A673 (cell line): Measurements from ENCODE around the gene PCLO. TPM values are rescaled to one million over a fixed set of nuclear protein-coding genes. Genes with fewer than 3 reads are reported as not detected.

Experiments used
- BruUV-seq: library from RNA; stranded (reverse); fragments of 400-500 nt; replicated peaks from 2 replicates; lab custom pipeline; 2021; lab: Mats Ljungman, UMichigan
- CTCF ChIA-PET: fragments of 300-600 bp; sonication (Branson Sonifier 250); formaldehyde crosslinking; loops from one replicate; lab custom pipeline; 2022; ENCODE audit warnings: antibody characterized with exemption; lab: Charles Lee
- POLR2A ChIA-PET: fragments of 300-600 bp; sonication (Branson Sonifier 250); formaldehyde crosslinking; loops from one replicate; lab custom pipeline; 2022; ENCODE audit warnings: antibody characterized with exemption; ENCODE audit not compliant: low non-redundant PET; lab: Charles Lee
- DNase-seq: peaks from one replicate; pipeline ENCODE4 v3.0.0-alpha.2; 2015; ENCODE audit warnings: low spot score
- H3K27ac ChIP-seq: fragments of 200-600 bp; sonication (generic); 2 replicates; pipeline ENCODE4 v1.5.1; 2016; ENCODE audit warnings: mixed run types, low read depth, mild to moderate bottlenecking, mixed read lengths, antibody characterized with exemption, low read length; ENCODE audit not compliant: poor library complexity, severe bottlenecking
- H3K27me3 ChIP-seq: fragments of 200-600 bp; sonication (generic); replicated peaks from 2 replicates; pipeline ENCODE4 v1.6.1; 2017; ENCODE audit warnings: mixed run types, low read depth, mild to moderate bottlenecking, mixed read lengths, antibody characterized with exemption, low read length; ENCODE audit not compliant: insufficient read depth, poor library complexity
- H3K36me3 ChIP-seq: fragments of 200-600 bp; sonication (generic); 2 replicates; pipeline ENCODE4 v1.6.1; 2016; ENCODE audit warnings: mixed run types, mild to moderate bottlenecking, mixed read lengths, antibody characterized with exemption, low read length; ENCODE audit not compliant: insufficient read depth, poor library complexity, severe bottlenecking
- H3K4me1 ChIP-seq: fragments of 200-600 bp; sonication (generic); 2 replicates; pipeline ENCODE4 v1.6.1; 2017; ENCODE audit warnings: mixed run types, mild to moderate bottlenecking, mixed read lengths, antibody characterized with exemption, low read length; ENCODE audit not compliant: insufficient read depth, poor library complexity, severe bottlenecking
- H3K4me3 ChIP-seq: fragments of 200-600 bp; sonication (generic); 2 replicates; pipeline ENCODE4 v1.5.1; 2016; ENCODE audit warnings: low read depth, mixed run types, mild to moderate bottlenecking, mixed read lengths, low read length; ENCODE audit not compliant: poor library complexity, severe bottlenecking
- H3K9me3 ChIP-seq: fragments of 200-600 bp; sonication (generic); 2 replicates; pipeline ENCODE4 v1.6.1; 2016; ENCODE audit warnings: mixed run types, low read depth, mild to moderate bottlenecking, mixed read lengths, antibody characterized with exemption, low read length; ENCODE audit not compliant: poor library complexity, severe bottlenecking
- EZH2 ChIP-seq: fragments of 200-600 bp; sonication (generic); IDR thresholded peaks from 2 replicates; pipeline ENCODE4 v1.6.1; 2017; ENCODE audit warnings: borderline replicate concordance, low read depth, mild to moderate bottlenecking, mixed read lengths, antibody characterized with exemption, low read length; ENCODE audit not compliant: poor library complexity, severe bottlenecking
- intact Hi-C: fragments of 100-400 bp; cut with micrococcal nuclease; formaldehyde crosslinking; loops from one replicate; pipeline ENCODE4 v1.10.0; 2022; ENCODE audit not compliant: unreplicated experiment
- total RNA-seq: library from RNA; stranded (reverse); gene quantifications from 2 replicates; pipeline ENCODE4 v1.2.3, GENCODE V29; 2021
- TF ChIP-seq, protein P1 (sequence below): fragments of 300-800, 200-600 bp; sonication (generic); conservative IDR thresholded peaks from 2 replicates; pipeline ENCODE4 v1.5.1; 2017; ENCODE audit warnings: low read depth, mild to moderate bottlenecking, antibody characterized with exemption, low read length, moderate library complexity, mixed read lengths

PCLO gene
- total RNA-seq, 1 experiment from 2014 or later: 2.1 TPM

DNA sequence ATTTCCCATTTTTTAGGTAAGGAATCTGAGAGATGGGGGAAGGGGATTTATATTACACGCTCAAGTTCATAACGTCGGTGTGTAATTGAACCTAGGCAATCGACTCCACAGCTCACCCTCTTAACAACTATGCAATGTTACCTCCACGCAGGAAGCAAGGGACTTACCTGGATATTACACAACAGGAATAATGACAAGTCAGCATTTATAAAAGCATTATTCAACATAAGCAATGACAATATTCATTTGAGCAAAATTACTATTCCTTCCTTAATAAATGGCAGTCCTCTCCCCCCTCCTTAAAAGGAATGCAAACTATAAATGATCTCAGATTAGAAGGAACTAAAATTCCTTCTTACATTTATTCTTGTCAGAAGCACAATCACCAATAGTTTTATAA is 104.0 kb downstream of the PCLO start:
- Histone ChIP-seq H3K27ac (no peak overlapping the region), H3K27me3 (no peaks in the 10 kb centered on the region), H3K4me1 (no peaks in the 10 kb centered on the region), H3K9me3 (no peaks in the 10 kb centered on the region), H3K4me3 (no peak overlapping the region), H3K36me3 (no peaks in the 10 kb centered on the region)
- no TSS peak for BruUV-seq
- CTCF ChIA-PET: no interaction called here
- no peak for DNase-seq
- TF ChIP-seq EZH2: no peak
- POLR2A ChIA-PET: no interaction called here
- intact Hi-C loops: no loop called here

DNA sequence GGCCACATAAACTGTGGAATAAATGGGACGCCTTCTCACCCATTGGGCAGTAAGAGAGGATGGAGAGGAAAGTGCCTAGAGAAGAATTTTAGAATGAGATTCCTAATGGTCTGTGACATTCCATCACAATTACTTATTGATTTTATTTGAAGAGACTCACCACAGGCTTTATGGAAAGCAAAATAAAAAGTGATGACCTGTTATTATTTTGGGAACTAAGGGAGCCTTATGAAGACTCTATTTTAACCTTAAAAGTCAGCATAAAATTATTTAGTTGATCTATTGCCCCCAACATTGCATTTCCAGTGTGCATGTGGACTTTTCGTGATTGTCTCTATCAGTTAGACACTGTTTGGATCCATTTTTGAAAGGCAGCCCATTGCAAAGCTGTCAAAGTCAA is 107.5 kb downstream of the PCLO start:
- intact Hi-C loops: no loop called here
- CTCF ChIA-PET: no interaction called here

GRCh38 chr7:83054472-83054871 is 108.2 kb downstream of the PCLO start:
- Histone ChIP-seq H3K4me3 (no peak overlapping the region), H3K4me1 (no peaks in the 10 kb centered on the region), H3K36me3 (no peaks in the 10 kb centered on the region), H3K27me3 (no peaks in the 10 kb centered on the region), H3K27ac (no peak overlapping the region), H3K9me3 (no peaks in the 10 kb centered on the region)
- intact Hi-C loops: no loop called here
- BruUV-seq: no TSS peak
- TF ChIP-seq, protein P1, sequence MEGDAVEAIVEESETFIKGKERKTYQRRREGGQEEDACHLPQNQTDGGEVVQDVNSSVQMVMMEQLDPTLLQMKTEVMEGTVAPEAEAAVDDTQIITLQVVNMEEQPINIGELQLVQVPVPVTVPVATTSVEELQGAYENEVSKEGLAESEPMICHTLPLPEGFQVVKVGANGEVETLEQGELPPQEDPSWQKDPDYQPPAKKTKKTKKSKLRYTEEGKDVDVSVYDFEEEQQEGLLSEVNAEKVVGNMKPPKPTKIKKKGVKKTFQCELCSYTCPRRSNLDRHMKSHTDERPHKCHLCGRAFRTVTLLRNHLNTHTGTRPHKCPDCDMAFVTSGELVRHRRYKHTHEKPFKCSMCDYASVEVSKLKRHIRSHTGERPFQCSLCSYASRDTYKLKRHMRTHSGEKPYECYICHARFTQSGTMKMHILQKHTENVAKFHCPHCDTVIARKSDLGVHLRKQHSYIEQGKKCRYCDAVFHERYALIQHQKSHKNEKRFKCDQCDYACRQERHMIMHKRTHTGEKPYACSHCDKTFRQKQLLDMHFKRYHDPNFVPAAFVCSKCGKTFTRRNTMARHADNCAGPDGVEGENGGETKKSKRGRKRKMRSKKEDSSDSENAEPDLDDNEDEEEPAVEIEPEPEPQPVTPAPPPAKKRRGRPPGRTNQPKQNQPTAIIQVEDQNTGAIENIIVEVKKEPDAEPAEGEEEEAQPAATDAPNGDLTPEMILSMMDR: no peak
- no peak for TF ChIP-seq EZH2
- CTCF ChIA-PET: no interaction called here
- DNase-seq: no peak
- POLR2A ChIA-PET: no interaction called here

More for the DNA sequence above, 107.5 kb downstream of the PCLO start:
- POLR2A ChIA-PET: no interaction called here
- Histone ChIP-seq H3K4me3 (no peak overlapping the region), H3K27ac (no peak overlapping the region), H3K4me1 (no peaks in the 10 kb centered on the region), H3K27me3 (no peaks in the 10 kb centered on the region), H3K36me3 (no peaks in the 10 kb centered on the region), H3K9me3 (no peaks in the 10 kb centered on the region)
- BruUV-seq: no TSS peak
- TF ChIP-seq, protein P1: no peak
- no peak for TF ChIP-seq EZH2
- no peak for DNase-seq

DNA sequence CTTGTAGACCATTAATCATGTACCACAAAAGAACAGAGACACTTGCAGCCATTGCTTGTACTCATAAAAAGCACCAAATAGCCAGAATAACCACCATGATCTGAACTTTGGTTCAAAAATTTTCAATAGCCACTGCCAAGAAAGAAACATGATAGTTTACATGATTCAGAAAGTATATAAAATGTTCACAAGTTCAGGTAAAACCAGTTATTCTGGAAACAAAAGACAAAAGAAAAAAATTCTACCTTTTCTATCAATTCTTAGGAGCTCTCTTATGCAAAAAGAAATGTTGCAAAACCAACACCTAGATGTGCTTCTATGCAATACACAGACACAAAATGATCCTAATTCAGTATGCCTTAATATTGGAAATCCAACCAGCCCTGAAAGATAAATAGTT is 108.7 kb downstream of the PCLO start:
- no peak overlapping the region for H3K27ac ChIP-seq
- POLR2A ChIA-PET: no interaction called here
- TF ChIP-seq EZH2: no peak
- TF ChIP-seq, protein P1: no peak
- intact Hi-C loops: no loop called here
- no peaks in the 10 kb centered on the region for H3K4me1 ChIP-seq
- no peaks in the 10 kb centered on the region for H3K36me3 ChIP-seq
- CTCF ChIA-PET: no interaction called here
- DNase-seq: no peak
- BruUV-seq: no TSS peak
- H3K4me3 ChIP-seq: no peak overlapping the region
- H3K9me3 ChIP-seq: no peaks in the 10 kb centered on the region
- H3K27me3 ChIP-seq: no peaks in the 10 kb centered on the region
